NCI-H774 (cell line): ENCODE results near the gene FAM111A.

ENCODE experiments used
- DNase-seq: peaks from one replicate; lab custom pipeline; 2025; lab: John Stamatoyannopoulos, UW

Gene FAM111A

GRCh38 chr11:59200423-59200746 lies 57.7 kb downstream of the FAM111A start:
- no peak for DNase-seq

GRCh38 chr11:59201353-59201752 lies 58.7 kb downstream of the FAM111A start:
- DNase-seq, result no peak
